GM23338 (cell line): ENCODE data around the gene RYR2. TPM values are rescaled to one million over a fixed set of nuclear protein-coding genes. Genes with fewer than 3 reads are reported as not detected.

Source experiments
- ATAC-seq: fragments of 200-7000 bp; cut with Tn5 transposase; 3 replicates; pipeline ENCODE4 v1.9.1; 2020
- DNase-seq: peaks from one replicate; pipeline ENCODE4 v3.0.0-alpha.2; 2015; ENCODE audit warnings: low spot score
- H2AFZ ChIP-seq: fragments of 200-600 bp; sonication (generic); 2 replicates; pipeline ENCODE4 v1.8.0; 2016; ENCODE audit warnings: antibody characterized with exemption, mild to moderate bottlenecking, moderate library complexity
- H3F3A ChIP-seq: fragments of 200-600 bp; sonication (generic); replicated peaks from 2 replicates; pipeline ENCODE4 v1.8.0; 2017; ENCODE audit warnings: antibody characterized with exemption, mixed run types, low read depth
- H3K27ac ChIP-seq: fragments of 200-600 bp; sonication (generic); 2 replicates; pipeline ENCODE4 v1.6.1; 2016; ENCODE audit warnings: low read depth
- H3K27me3 ChIP-seq: fragments of 200-600 bp; sonication (generic); 2 replicates; pipeline ENCODE4 v1.8.0; 2016; ENCODE audit warnings: mild to moderate bottlenecking, mixed run types, moderate library complexity; ENCODE audit not compliant: insufficient read depth
- H3K36me3 ChIP-seq: fragments of 200-600 bp; sonication (generic); 2 replicates; pipeline ENCODE4 v1.8.0; 2016; ENCODE audit warnings: mild to moderate bottlenecking; ENCODE audit not compliant: insufficient read depth
- H3K4me1 ChIP-seq: fragments of 200-600 bp; sonication (generic); 2 replicates; pipeline ENCODE4 v1.8.0; 2016; ENCODE audit warnings: mild to moderate bottlenecking, moderate library complexity; ENCODE audit not compliant: insufficient read depth
- H3K4me2 ChIP-seq: fragments of 200-600 bp; sonication (generic); 2 replicates; pipeline ENCODE4 v1.7.1; 2017; ENCODE audit warnings: mixed run types
- H3K4me3 ChIP-seq: fragments of 200-600 bp; sonication (generic); 2 replicates; pipeline ENCODE4 v1.6.1; 2016; ENCODE audit warnings: mixed run types
- H3K79me2 ChIP-seq: fragments of 200-600 bp; sonication (generic); replicated peaks from 2 replicates; pipeline ENCODE4 v1.8.0; 2017; ENCODE audit warnings: mild to moderate bottlenecking; ENCODE audit not compliant: insufficient read depth
- H3K9me2 ChIP-seq: fragments of 200-600 bp; sonication (generic); 2 replicates; pipeline ENCODE4 v1.8.0; 2017; ENCODE audit not compliant: insufficient read depth
- H4K20me1 ChIP-seq: fragments of 200-600 bp; sonication (generic); replicated peaks from 2 replicates; pipeline ENCODE4 v1.8.0; 2017; ENCODE audit warnings: mild to moderate bottlenecking; ENCODE audit not compliant: insufficient read depth
- H3K27ac Mint-ChIP-seq: 2 replicates; pipeline ENCODE4 v1.8.0; 2020; ENCODE audit warnings: inconsistent platforms, mild to moderate bottlenecking, moderate library complexity, mixed read lengths
- H3K27me3 Mint-ChIP-seq: 3 replicates; pipeline ENCODE4 v1.8.0; 2022; ENCODE audit warnings: low read depth, mild to moderate bottlenecking, moderate library complexity, mixed read lengths, inconsistent platforms; ENCODE audit not compliant: insufficient read depth, poor library complexity
- H3K36me3 Mint-ChIP-seq: 3 replicates; pipeline ENCODE4 v1.8.0; 2021; ENCODE audit warnings: low read depth, mild to moderate bottlenecking, inconsistent platforms, moderate library complexity, mixed read lengths
- H3K4me1 Mint-ChIP-seq: 3 replicates; pipeline ENCODE4 v1.8.0; 2020; ENCODE audit warnings: mild to moderate bottlenecking, inconsistent platforms, mixed read lengths
- H3K4me3 Mint-ChIP-seq: 3 replicates; pipeline ENCODE4 v1.8.0; 2021; ENCODE audit warnings: moderate library complexity, mild to moderate bottlenecking, inconsistent platforms, mixed read lengths
- H3K9me3 Mint-ChIP-seq: 3 replicates; pipeline ENCODE4 v1.8.0; 2020; ENCODE audit warnings: moderate library complexity, mild to moderate bottlenecking, inconsistent platforms, mixed read lengths
- CREB1 ChIP-seq: fragments of 250-450 bp; sonication (Bioruptor Pico); IDR thresholded peaks from 2 replicates; pipeline ENCODE4 v1.5.0; 2020; ENCODE audit warnings: low read depth, mild to moderate bottlenecking, moderate library complexity
- CTCF ChIP-seq, 2 experiments: fragments of 200-600 bp in 1 of 2; sonication (generic) in 1 of 2; conservative IDR thresholded peaks; 2 replicates each; pipeline versions ENCODE4 v1.5.1 to v1.6.1; 2016 to 2017; ENCODE audit warnings: antibody characterized with exemption in 2 of 2, low read depth in 2 of 2, mild to moderate bottlenecking in 2 of 2, moderate library complexity in 1 of 2
- ETS1 ChIP-seq: IDR thresholded peaks from 2 replicates; pipeline ENCODE4 v1.6.1; 2016; ENCODE audit warnings: antibody characterized with exemption
- EZH2 ChIP-seq: fragments of 200-600 bp; sonication (generic); IDR thresholded peaks from one replicate; pipeline ENCODE4 v1.8.0; 2017; ENCODE audit warnings: antibody characterized with exemption, mild to moderate bottlenecking, low read depth; ENCODE audit not compliant: unreplicated experiment
- EZH2phosphoT487 ChIP-seq: fragments of 200-600 bp; sonication (generic); IDR thresholded peaks from one replicate; pipeline ENCODE4 v1.8.1; 2018; ENCODE audit warnings: antibody characterized with exemption; ENCODE audit not compliant: unreplicated experiment
- JUNB ChIP-seq: IDR thresholded peaks from one replicate; pipeline ENCODE4 v1.6.1; 2016; ENCODE audit warnings: antibody characterized with exemption; ENCODE audit not compliant: unreplicated experiment
- NANOG ChIP-seq: IDR thresholded peaks from 2 replicates; pipeline ENCODE4 v1.6.1; 2016; ENCODE audit warnings: antibody characterized with exemption, borderline replicate concordance
- POLR2AphosphoS5 ChIP-seq: IDR thresholded peaks from 2 replicates; pipeline ENCODE4 v1.6.1; 2016; ENCODE audit warnings: antibody characterized with exemption, low read depth
- REST ChIP-seq: IDR thresholded peaks from one replicate; pipeline ENCODE4 v1.6.1; 2018; ENCODE audit warnings: antibody characterized with exemption; ENCODE audit not compliant: unreplicated experiment
- STAT1 ChIP-seq: IDR thresholded peaks from one replicate; pipeline ENCODE4 v1.6.1; 2016; ENCODE audit warnings: antibody characterized with exemption; ENCODE audit not compliant: unreplicated experiment
- ZNF114 ChIP-seq: fragments of 250-450 bp; sonication (Bioruptor Pico); IDR thresholded peaks from 2 replicates; pipeline ENCODE4 v1.5.0; 2020; ENCODE audit warnings: mild to moderate bottlenecking, moderate library complexity
- ZNF331 ChIP-seq: fragments of 250-450 bp; sonication (Bioruptor Pico); IDR thresholded peaks from 2 replicates; pipeline ENCODE4 v1.5.0; 2020; ENCODE audit warnings: low read depth, mild to moderate bottlenecking, moderate library complexity
- ZNF462 ChIP-seq: fragments of 250-450 bp; sonication (Bioruptor Pico); IDR thresholded peaks from 2 replicates; pipeline ENCODE4 v1.5.0; 2020; ENCODE audit warnings: mild to moderate bottlenecking, moderate library complexity
- polyA plus RNA-seq: library from polyadenylated mRNA; unstranded; fragments of >200 nt; fragmentation: Nextera tagmentation; extraction: Ambion mirVana; gene quantifications from 2 replicates; pipeline ENCODE4 v1.2.1, GENCODE V29; 2016
- total RNA-seq: library from RNA; depleted of rRNA; stranded (reverse); fragments of >200 nt; shearing (Covaris generic); gene quantifications from 2 replicates; pipeline ENCODE4 v1.2.3, GENCODE V29; 2014

Gene RYR2
- total and polyA plus RNA-seq, 2 experiments from 2014 or later, result 8.9 to 10.0 TPM

- H3K9me3 Mint-ChIP-seq, result no peaks in the 10 kb centered on the region
- Histone ChIP-seq H3K79me2 (peaks cover 63% of the 10 kb centered on the region), H3K27ac (no peak overlapping the region), H3K27me3 (no peaks in the 10 kb centered on the region), H3K4me3 (no peak overlapping the region), H4K20me1 (peaks cover 8% of the 10 kb centered on the region; the same call in 1 of the 2 replicates), H2AFZ (no peak overlapping the region), H3K4me2 (peak overlapping the region; percentile 40; the same call in 1 of the 2 replicates), H3K9me2 (no peaks in the 10 kb centered on the region), H3K4me1 (peaks cover 35% of the 10 kb centered on the region), H3F3A (no peaks in the 10 kb centered on the region), H3K36me3 (no peaks in the 10 kb centered on the region)
- no peak overlapping the region for H3K4me3 Mint-ChIP-seq
- H3K36me3 Mint-ChIP-seq, result no peaks in the 10 kb centered on the region; the same call in 1 of the 3 replicates
- TF ChIP-seq ZNF114 (CRISPR knock-in tag) (no peak), CTCF (conservative IDR thresholded peaks at IDR 0.05; ENCODE audit: low read depth in 2 of 2) (no peak), EZH2 (no peak), REST (no peak), POLR2AphosphoS5 (no peak), ZNF462 (CRISPR knock-in tag) (no peak), JUNB (no peak), EZH2phosphoT487 (no peak), ETS1 (no peak), ZNF331 (CRISPR knock-in tag) (no peak), NANOG (no peak), STAT1 (no peak), CREB1 (no peak)
- DNase-seq, result no peak
- peaks cover 19% of the 10 kb centered on the region for H3K4me1 Mint-ChIP-seq
- H3K27ac Mint-ChIP-seq, result no peak overlapping the region
- ATAC-seq, result no peak
- peaks cover 5% of the 10 kb centered on the region for H3K27me3 Mint-ChIP-seq
Measured at GRCh38 chr1:237059244-237059643, 17.3 kb downstream of the RYR2 start.
